Measurements from ENCODE around the gene OR6C1. TPM values are rescaled to one million over a fixed set of nuclear protein-coding genes. Genes with fewer than 3 reads are reported as not detected.

OR6C1 gene
- not detected in 2 replicates for total RNA-seq

DNA sequence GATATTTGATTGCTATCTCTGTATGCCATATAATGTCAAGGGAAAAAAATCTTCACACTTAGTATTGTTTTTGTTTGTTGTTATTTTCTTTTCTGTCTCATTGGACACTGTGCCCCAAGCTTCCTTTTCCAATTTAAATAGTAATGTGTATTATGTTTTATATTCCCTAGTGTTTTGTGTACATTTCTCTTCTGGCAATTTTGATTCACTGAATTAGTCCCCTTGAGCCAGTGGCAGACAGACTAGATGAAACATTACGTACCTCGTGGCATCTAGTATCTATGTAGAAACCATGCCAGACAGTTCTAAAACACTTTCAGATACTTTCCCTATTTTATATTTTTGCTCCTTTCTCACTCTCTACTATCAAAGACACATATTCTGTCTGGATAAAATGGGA, at the start of gene OR6C1:
Gene OR6C1, plus strand, starts transcription at position 301 of the 400 bp plus-strand sequence. CDS start 6,257 bp downstream, outside the sequence.

DNA sequence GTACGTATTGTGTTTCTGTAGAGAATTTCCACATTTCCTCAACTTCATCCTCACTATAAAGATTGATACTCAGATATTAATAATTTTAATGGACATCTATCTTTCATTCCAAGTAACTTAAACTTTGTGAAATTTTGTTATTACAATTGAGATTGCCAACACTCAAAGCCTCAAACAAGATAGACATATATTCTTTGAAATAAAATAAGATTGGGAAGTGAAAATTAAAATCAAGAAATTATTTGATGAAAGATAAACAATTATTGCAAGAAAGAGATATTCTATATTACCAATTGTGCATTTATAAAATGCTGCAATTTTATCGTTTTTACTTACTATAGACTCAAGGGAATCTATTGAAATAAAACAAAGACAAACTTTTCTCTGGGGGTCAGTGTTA, 17.7 kb upstream of the OR6C1 start, which contains the start of gene OR6C6:
Gene OR6C6, minus strand, starts transcription at position 101 of the 400 bp plus-strand sequence. CDS start 1,337 bp downstream, outside the sequence.

DNA sequence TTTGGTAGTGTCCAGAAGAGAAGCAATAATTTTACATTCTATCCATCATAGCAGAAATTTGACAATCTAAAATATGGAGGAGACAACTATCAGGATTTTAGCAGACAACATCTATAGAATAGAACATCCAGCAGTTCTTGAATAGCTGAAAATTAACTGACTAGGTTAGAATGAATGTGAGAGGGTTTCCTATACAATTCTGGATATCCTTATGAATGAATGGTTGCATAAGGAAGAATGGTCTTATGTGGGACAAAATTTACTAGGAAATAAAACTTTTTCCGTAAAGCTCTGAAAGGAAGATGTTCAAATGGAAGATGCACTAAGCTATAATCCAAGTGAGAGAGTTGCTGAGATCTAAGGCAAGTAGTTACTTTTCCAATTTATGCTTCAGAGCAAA, 16.3 kb downstream of the OR6C1 start, which contains the start of gene OR6C3:
Gene OR6C3, plus strand, starts transcription at position 301 of the 400 bp plus-strand sequence. CDS start 955 bp downstream, outside the sequence.

DNA sequence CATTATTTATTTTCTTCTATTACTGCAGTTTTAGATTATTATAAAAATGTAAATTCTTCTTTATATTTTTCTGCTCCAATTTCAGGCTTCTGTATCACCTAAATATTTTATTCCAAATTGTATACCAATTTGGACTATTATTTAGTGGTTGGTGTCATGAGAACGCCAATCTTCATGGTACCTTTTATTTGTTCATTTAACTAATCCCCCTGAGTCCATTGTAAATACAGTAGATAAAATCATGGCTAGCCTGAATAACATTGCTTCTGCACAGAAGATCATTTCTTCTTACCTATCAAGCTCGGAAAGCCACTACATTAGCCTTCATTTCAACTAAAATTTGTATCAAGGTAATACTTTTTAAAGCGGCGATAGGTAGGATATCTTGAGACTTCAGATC, 48.5 kb downstream of the OR6C1 start, which contains the start of gene OR6C75:
Gene OR6C75, plus strand, starts transcription at position 301 of the 400 bp plus-strand sequence. CDS start 2,136 bp downstream, outside the sequence.

Other genes starting within 250 kb of the OR6C1 start
- gene OR9K2, start 187.9 kb upstream of the OR6C1 start, total RNA-seq: not detected in 2 replicates
- not detected in 2 replicates for gene OR10A7, start 93.3 kb upstream of the OR6C1 start, total RNA-seq
- gene OR6C74, start 69.7 kb upstream of the OR6C1 start, total RNA-seq: not detected in 2 replicates
- gene OR6C6, start 17.8 kb upstream of the OR6C1 start, total RNA-seq: not detected in 2 replicates
- not detected in 2 replicates for gene OR6C3, start 16.4 kb downstream of the OR6C1 start, total RNA-seq
- gene OR6C75, start 48.6 kb downstream of the OR6C1 start, total RNA-seq: not detected in 2 replicates
- gene OR6C65, start 86.2 kb downstream of the OR6C1 start, total RNA-seq: not detected in 2 replicates
- not detected in 2 replicates for gene OR6C76, start 111.9 kb downstream of the OR6C1 start, total RNA-seq
- gene OR6C2, start 129.7 kb downstream of the OR6C1 start, total RNA-seq: not detected in 2 replicates
- not detected in 2 replicates for gene OR6C70, start 155.8 kb downstream of the OR6C1 start, total RNA-seq
- not detected in 2 replicates for gene OR6C68, start 178.0 kb downstream of the OR6C1 start, total RNA-seq
- gene OR6C4, start 235.3 kb downstream of the OR6C1 start, total RNA-seq: not detected in 2 replicates